HG02642 (cell line): ENCODE measurements around the gene FAU.
A peak's percentile ranks its signal among the peaks of the same experiment; 100 is the strongest.

Experiments
- ATAC-seq: cut with Tn5 transposase; IDR thresholded peaks from one replicate; pipeline ENCODE4 v1.9.1; 2021; ENCODE audit warnings: mild to moderate bottlenecking; ENCODE audit not compliant: unreplicated experiment, poor library complexity

FAU gene

DNA sequence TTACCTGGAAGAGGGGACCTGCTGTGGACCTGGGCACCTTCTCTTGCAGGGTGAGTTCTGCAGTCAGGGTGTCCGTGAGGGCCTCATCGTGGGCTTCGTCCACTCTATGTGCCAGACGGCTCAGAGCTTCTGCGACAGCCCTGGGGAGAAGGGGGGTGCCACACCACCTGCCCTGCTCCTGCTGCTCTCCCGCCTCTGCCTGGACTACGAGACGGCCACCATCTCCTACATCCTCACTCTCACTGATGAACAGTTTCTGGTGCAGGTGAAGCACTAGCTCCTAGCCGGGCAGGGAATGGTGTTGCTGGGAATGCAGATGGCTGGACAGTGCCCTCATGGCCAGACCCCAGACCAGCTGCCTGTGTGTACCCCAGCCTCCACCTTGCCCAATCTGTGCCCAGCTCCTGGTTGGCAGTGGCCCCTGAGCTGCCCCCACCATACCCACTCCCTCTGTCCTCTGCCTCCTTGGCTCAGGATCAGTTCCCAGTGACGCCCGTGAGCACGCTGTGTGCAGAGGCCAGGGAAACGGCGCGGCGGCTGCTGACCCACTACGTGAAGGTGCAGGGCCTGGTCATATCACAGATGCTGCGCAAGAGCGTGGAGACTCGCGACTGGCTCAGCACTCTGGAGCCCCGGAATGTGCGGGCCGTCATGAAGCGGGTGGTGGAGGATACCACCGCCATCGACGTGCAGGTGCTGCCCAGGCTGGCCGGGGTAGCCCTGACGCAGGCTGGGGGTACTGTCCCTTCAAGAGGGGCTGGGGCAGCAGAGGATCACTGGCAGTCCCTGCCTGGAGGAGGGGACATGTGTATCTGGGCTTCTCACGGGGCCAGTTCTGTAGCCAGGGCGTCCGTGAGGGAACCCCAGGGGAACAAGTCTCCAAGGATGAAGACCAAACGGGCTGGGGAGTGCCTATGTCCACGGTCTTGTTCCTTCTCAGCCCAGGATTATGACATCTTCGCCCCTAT is 12.4 kb downstream of the FAU start:
- ATAC-seq, result no peak

DNA sequence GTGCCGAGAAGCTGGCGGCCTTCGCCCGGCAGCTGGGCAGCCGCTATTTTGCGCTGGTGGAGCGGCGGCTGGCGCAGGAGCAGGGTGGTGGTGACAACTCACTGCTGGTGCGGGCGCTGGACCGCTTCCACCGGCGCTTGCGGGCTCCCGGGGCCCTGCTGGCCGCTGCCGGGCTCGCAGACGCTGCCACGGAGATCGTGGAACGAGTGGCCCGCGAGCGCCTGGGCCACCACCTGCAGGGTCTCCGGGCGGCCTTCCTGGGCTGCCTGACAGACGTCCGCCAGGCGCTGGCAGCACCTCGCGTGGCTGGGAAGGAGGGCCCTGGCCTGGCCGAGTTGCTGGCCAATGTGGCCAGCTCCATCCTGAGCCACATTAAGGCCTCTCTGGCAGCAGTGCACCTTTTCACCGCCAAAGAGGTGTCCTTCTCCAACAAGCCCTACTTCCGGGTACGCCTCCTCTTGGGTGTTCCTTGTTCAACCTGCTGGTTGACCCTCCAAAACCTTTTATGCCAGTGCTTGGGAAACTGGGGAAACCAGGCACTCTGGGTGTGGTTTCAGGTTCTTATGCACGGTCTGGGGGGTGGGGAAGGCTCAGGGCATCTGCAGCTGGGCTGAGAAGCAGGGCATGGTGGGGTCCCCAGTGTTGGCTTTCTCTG is 13.3 kb downstream of the FAU start:
- ATAC-seq, result no peak

DNA sequence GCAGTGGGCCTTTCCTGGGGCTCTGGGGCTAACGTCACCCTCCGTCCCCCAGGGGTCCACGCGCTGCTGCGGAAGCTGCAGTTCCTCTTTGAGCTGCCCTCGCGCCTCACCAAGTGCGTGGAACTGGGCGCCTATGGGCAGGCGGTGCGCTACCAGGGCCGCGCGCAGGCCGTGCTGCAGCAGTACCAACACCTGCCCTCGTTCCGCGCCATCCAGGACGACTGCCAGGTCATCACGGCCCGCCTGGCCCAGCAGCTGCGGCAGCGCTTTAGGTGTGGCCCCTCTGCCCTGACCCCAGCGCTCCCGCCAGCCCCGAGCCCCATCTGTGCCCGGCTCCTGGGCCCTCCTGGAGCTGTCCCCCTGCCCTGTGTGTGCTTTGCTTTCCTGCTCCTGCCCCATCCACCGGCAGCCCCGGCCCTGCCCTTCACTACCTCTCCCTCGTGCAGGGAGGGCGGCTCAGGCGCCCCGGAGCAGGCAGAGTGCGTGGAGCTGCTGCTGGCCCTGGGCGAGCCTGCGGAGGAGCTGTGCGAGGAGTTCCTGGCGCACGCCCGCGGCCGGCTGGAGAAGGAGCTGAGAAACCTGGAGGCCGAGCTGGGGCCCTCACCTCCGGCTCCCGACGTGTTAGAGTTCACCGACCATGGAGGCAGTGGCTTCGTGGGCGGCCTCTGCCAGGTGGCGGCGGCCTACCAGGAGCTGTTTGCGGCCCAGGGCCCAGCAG is 14.0 kb downstream of the FAU start:
- no peak for ATAC-seq

DNA sequence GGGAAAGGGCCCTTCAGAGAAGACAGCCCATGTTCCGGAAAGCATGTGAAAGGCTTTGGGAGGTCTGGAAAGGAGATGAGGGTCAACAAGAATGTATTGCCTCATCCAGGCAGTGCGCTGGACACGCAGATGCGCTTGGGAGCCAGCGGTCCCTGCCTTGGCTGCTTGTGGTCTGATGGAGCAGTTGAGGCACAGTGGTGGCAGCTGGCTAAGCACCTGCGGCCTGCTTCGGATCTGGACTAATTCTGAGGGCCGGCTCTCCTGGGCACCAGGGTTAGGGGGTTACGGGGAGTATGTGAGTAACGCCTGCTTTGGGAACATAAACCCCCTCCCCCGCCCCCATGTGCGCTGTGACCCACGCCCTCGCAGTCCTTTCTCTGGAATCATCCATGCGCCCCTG is 14.9 kb downstream of the FAU start:
- ATAC-seq, result no peak

DNA sequence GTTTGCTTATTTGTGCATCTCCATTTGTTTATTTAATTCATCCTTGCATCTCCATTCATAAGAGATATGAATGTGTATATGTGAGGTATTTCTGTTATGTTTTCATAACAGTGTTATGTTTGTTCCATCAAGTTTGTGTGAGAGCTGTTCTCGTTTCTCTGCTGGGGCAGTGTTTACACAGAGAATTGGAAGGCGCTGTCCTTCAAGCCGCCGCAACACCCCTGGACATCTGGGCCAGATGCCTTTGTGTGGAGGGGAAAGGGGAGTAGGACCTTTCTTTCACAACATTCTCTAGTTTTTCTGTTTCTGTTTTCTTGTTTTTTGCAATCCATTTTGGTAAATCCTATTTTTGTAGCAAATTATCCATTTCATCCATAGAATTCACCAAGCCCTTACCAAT is 17.3 kb downstream of the FAU start:
- no peak for ATAC-seq

DNA sequence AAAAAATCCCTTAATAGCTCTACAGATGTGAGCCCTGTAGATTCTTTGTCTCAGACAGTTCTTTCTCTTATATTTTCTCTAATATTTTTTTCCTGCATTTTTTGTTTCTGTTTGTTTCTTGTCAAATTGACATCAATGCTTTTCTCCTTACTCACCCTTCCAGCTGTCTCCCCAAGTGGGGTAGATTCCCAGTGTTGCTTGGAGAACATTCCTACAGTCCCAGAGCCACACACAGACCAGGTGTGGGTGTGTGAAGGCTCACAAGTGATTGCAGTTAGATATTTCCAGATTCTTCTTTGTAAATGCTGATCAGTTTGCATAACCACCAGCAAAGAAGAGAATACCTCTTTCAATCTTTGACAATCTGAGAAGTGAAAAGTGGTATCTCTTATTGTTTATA is 18.5 kb downstream of the FAU start:
- ATAC-seq, result no peak

DNA sequence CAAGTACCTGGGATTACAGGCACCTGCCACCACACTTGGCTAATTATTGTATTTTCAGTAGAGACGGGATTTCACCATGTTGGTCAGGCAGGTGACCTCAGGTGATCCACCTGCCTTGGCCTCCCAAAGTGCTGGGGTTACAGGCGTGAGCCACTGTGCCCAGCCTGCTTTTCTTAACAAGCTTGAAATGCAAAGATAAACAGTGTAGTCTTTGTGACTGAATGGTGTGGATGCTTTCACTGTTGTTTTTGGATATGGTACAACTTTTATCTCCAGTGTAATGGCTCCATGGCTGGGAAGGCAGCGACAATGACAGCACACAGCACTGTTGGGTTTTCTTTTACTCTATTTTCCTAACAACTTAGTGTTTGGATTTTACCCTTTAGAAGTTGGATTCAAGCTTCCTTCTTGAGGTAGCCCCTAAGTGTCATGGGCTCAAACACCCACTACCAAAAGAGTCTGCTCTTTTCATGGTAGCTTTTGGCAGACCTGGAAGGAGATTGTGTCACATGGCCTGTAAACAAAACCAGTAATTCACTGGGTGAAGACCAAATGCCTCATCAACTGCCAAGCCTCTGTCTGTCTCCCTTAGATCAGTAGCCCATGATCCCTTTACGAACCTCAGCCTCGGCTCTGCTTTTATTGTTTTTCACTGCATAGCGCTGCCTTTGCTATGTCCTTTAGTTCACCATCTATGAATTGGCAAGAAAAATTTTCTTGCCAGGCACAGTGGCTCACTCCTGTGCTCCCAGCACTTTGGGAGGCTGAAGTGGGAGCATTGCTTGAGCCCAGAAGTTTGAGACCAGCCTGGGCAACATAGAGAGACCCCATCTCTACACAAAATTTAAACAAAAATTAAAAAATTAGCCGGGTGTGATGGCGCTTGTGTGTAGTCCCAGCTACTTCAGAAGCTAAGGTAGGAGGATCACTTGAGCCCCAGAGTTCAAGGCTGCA is 19.5 kb downstream of the FAU start:
- no peak for ATAC-seq

DNA sequence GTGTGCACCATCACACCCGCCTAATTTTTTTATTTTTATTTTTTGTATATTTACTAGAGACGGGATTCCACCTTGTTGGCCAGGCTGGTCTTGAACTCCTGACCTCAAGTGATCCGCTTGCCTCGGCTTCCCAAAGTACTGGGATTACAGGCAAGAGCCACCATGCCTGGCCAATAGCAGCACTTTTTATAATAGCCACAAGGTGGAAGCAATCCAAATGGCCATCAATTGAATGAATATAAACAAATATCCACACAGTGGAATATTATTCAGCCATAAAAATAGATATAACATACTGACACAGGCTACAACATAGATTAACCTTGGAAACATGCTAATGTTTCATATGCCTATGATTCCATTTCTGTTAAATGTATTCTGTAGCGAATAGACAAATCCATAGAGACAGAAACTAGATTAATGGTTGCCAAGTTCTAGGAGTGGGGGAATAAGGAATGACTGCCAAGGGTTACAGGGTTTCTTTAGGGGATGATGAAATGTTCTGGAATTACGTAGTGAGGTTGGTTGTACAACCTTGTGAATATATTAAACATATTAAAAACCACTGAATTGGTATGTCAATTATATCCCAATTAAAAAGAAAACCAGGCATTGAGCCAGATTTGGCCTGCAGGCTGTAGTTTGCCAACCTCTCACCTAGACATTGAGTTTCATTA is 21.1 kb downstream of the FAU start:
- ATAC-seq, result no peak

DNA sequence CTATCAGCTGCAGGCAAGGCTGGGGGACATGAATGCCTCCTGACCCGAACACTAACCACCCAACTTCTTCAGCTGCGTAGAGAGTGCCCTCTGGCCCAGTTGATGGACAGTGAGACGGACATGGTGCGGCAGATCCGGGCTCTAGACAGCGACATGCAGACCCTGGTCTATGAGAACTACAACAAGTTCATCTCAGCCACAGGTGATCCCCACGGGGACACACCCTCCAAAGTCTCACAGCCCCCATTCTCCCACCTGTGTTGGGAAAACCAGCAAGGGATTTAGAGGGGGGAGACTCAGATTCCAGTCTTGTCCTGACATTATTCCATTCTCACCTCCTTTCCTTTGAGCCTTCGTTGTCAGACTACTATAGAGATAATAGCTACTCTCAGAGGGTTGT is 25.0 kb downstream of the FAU start:
- no peak for ATAC-seq

DNA sequence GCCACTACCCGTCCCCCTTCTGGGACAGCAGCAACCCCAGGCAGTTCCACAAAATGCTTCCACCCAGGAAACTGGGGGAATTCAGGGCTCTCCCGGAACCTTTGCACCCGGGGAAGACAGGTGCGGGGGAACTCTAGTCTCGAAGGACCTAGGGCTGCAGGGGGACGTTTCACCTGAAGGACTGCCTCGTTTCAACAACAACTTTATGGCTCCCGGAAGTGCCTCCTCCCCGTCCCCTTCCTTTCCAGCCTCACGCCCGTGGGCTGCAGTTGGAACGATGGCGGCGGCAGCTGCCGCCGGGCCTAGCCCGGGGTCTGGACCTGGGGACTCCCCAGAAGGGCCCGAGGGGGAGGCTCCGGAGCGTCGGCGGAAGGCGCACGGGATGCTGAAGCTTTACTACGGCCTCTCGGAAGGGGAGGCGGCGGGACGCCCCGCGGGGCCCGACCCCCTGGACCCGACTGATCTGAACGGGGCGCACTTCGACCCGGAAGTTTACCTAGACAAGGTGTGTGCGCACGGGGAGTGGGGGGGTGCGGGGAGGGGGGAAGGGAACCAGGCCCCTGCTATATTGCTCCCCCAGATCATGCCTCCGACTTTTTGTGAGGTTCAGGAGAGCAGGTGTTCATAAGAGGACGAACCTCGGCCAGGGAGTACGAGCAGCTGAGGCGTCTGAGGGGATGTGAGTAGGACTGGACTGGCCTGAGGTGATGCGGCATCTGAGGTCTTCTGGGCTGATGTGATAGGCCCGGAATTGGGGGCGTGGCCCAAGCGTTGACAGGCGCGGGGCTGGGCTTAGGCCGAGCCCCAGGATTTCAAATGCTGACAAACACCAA is 25.7 kb downstream of the FAU start, which contains the start of gene VPS51:
TSS of gene VPS51 (plus strand) at position 241 of the 833 bp plus-strand sequence. CDS start at position 278, 37 bp downstream.
- ATAC-seq, result peak; percentile 81

DNA sequence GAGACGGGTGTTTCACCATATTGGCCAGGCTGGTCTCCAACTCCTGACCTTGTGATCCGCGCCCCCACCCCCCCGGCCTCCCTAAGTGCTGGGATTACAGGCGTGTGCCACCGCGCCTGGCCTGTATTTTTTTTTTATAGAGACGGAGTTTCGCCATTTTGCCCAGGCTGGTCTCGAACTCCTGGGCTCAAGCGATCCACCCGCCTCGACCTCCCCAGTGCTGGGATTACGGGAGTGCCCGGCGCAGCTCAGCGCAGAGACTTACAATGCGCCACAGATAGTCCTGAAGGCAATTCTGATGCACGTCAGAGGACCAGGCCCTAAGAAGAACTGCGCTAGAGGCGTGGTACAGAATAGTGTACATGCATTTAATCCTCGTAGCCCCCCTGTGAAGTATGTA is 26.5 kb downstream of the FAU start:
- no peak for ATAC-seq

DNA sequence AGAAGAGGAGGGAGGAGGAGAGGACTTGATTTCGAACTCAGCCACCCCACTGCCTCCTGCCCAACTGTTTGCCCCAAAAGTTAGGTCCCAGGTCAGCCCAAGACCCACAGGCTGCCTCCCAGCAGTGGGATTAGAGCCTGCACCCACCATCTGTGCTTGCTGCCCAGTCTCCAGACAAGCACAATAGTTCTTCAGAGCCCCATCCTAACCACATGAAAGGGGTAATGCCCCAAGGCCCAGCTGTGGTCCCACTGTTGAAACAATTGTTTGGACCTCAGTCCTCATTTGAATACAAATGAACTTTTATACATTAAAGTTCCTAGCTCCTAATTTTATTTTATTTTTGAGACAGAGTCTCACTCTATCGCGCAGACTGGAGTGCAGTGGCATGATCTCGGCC is 31.3 kb downstream of the FAU start:
- no peak for ATAC-seq

DNA sequence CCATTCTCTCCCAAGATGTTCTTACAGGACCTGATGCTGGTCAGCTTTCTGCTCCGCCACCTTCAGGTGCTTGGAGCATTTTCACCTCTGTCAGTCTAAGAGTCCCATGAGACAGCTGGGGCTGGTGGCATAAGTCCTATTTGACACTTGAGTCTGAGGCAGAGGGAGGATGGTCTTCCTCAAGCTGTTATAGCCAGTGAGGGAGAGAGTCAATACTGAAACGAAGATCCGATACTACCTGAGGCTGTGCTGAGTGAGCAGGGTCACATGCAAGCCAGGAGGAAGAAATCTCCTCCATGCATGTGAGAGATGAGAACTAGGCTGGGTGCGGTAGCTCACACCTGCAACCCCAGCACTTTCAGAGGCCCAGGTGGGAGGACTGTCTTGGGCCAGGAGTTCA is 32.3 kb downstream of the FAU start:
- no peak for ATAC-seq

DNA sequence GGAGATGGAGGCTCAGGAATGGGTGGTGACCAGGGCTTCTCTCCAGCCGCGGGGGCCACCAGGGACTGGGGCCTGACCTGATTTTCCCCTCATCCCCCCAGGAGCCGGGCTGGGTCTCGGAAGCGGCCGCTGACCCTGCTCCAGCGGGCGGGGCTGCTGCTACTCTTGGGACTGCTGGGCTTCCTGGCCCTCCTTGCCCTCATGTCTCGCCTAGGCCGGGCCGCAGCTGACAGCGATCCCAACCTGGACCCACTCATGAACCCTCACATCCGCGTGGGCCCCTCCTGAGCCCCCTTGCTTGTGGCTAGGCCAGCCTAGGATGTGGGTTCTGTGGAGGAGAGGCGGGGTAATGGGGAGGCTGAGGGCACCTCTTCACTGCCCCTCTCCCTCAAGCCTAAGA is 34.1 kb downstream of the FAU start:
- no peak for ATAC-seq

DNA sequence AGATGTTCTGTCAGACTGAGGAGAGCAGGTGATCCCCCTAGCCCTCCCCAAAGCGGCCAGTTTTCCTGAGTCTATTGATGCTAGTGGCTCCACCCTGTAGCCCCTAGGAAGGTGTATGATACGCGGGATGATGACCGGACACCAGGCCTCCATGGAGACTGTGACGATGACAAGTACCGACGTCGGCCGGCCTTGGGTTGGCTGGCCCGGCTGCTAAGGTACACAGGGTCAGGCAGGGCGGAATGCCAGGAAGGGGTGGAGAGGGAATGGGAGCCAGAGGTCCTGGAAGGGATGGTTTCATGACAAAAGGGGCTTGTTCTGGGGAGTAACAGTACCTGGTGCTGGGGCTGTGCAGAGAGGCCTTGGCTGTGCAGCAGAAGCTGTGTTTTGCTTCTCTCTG is 34.7 kb downstream of the FAU start:
- no peak for ATAC-seq

DNA sequence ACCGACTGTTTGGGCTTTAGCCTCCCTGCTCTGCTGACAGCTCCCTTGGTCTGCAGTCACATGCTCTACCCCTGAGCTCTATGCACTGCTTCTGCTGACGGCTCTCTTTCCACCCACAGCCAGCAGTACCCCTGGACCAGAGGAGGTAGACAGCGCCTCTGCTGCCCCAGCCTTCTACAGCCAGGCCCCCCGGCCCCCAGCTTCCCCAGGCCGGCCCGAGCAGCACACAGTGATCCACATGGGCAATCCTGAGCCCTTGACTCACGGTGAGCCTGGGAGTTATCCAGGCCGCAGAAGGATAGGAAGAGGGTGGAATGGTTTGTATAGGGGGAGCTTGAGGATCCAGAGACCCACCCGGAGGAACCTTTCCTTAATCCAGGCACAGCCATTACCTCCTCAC is 35.1 kb downstream of the FAU start:
- no peak for ATAC-seq

DNA sequence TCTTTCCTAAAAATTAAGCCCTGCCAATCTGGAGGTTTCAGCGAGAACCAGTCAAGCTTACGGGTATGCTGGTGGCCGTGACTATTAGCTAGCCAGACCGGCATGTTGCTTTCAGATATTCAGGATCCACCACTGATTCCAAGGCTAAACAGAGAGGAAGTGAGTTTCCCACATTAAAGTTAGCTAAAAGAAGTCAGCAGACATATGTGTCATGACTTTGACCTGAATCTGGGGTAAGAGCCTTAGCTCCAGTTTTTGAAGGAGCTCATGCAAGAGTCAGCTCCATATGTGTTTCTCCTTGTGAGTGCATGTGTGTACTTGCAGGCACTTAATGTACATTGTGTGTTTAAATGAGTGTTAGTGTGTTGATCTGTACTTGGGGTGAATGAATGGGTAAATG is 36.5 kb downstream of the FAU start:
- ATAC-seq, result no peak

DNA sequence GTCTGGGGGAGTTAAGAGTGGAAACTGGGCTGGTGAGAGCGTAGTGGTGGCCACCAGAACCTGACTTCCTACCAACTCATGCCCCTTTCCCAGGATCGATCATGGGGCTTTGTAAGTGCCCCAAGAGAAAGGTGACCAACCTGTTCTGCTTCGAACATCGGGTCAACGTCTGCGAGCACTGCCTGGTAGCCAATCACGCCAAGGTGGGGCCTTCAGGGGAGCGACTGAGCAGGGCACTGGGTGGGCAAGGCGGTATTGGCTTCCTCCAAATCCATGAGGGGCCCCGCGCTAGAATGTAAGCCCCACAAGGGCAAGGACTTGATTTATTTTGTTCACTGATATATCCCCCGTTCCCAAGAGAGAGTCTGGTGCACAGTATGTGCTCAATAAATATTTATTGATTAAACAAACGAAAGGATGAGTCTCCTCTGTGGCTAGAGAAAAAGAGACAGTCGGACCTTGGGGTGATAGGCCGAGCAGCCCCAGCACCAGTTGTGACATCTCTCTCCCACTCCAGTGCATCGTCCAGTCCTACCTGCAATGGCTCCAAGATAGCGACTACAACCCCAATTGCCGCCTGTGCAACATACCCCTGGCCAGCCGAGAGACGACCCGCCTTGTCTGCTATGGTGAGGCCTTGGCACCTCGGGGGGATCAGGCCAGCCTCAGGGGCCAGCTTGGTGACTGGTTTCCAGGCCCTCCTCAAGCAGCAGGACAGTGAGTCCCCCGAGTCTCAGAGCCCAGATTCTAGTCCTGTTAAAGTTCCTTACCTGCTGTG is 37.1 kb downstream of the FAU start:
- ATAC-seq, result peak; percentile 8
